ENCODE results near the gene SPATA31E1.

The SPATA31E1 gene

GRCh38 chr9:87886210-87886932 lies 3.7 kb downstream of the SPATA31E1 start:
- H3K27me3 ChIP-seq, result no peaks in the 10 kb centered on the region
- TF ChIP-seq, protein P1, sequence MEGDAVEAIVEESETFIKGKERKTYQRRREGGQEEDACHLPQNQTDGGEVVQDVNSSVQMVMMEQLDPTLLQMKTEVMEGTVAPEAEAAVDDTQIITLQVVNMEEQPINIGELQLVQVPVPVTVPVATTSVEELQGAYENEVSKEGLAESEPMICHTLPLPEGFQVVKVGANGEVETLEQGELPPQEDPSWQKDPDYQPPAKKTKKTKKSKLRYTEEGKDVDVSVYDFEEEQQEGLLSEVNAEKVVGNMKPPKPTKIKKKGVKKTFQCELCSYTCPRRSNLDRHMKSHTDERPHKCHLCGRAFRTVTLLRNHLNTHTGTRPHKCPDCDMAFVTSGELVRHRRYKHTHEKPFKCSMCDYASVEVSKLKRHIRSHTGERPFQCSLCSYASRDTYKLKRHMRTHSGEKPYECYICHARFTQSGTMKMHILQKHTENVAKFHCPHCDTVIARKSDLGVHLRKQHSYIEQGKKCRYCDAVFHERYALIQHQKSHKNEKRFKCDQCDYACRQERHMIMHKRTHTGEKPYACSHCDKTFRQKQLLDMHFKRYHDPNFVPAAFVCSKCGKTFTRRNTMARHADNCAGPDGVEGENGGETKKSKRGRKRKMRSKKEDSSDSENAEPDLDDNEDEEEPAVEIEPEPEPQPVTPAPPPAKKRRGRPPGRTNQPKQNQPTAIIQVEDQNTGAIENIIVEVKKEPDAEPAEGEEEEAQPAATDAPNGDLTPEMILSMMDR (IDR thresholded peaks at IDR 0.05), result no peak
- no peaks in the 10 kb centered on the region for H3K36me3 ChIP-seq

DNA sequence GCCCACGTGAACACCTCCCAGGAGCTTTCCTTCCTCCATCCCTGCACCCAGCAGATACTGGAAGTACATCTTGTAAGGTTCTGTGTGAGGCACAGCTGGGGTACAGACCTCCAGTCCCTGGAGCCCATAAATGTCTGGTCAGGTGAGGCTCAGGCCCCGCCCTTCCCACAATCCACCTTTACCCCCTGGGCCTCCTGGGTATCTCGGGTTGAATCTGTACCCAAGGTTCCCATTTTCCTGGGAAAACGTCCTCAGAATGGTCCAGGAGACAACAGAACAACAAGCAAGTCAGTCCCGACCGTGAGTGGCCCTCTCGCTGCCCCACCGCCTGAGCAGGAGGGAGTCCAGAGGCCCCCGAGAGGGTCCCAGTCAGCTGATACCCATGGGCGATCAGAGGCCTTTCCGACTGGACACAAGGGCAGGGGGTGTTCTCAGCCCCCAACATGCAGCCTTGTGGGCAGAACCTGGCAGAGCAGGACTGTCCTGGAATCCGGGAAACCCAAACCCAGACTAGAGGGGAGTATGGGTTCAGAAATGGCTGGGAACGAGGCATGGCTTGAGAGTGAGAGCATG lies 4.3 kb downstream of the SPATA31E1 start:
- Histone ChIP-seq H3K27me3 (no peaks in the 10 kb centered on the region), H3K4me1 (ENCODE audit: control insufficient read depth in 1 of 2, insufficient read depth in 1 of 2, low read depth in 1 of 2, low read length in 1 of 2) (no peaks in the 10 kb centered on the region)
- TF ChIP-seq, protein P1 (IDR thresholded peaks at IDR 0.05), result no peak

More at GRCh38 chr9:87886210-87886932, 3.7 kb downstream of the SPATA31E1 start:
- Histone ChIP-seq H3K4me3 (ENCODE audit: low read depth in 1 of 2, low read length in 1 of 2) (no peak overlapping the region), H3K9me3 (no peaks in the 10 kb centered on the region), H3K4me1 (ENCODE audit: control insufficient read depth in 1 of 2, insufficient read depth in 1 of 2, low read depth in 1 of 2, low read length in 1 of 2) (no peaks in the 10 kb centered on the region), H3K27ac (no peak overlapping the region)

DNA sequence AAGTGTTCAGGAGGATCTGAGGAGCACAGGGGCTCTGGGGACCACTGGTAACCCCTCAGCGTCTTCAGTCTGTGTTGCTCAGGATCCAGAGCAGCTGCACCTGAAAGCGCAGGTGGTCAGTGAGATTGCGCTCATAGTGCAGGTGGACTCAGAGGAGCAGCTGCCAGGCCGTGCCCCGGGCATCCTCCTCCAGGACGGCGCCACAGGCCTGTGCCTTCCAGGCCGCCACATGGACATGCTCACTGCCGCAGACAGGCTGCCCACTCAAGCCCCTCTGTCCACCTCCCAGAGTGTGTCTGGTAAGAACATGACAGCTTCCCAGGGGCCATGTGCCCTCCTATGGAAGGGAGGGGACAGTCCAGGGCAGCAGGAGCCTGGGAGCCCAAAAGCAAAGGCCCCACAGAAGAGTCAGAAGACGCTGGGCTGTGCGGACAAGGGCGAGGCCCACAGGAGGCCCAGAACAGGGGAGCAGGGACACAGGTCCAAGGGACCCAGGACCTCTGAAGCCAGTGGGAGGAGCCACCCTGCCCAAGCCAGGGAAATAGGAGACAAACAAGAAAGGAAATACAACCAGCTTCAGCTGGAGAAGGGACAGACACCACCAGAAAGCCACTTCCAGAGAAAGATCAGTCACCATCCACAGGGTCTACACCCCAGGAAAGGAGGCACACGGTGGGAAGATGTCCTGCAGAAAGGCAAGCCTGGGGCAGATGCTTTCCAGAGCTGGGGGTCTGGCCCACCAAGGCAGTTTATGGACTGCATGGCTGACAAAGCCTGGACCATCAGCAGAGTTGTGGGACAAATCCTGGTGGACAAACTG lies 5.2 kb downstream of the SPATA31E1 start:
- TF ChIP-seq, protein P1 (IDR thresholded peaks at IDR 0.05), result no peak
- Histone ChIP-seq H3K36me3 (no peaks in the 10 kb centered on the region), H3K4me1 (ENCODE audit: control insufficient read depth in 1 of 2, insufficient read depth in 1 of 2, low read depth in 1 of 2, low read length in 1 of 2) (no peaks in the 10 kb centered on the region), H3K27ac (no peak overlapping the region), H3K4me3 (ENCODE audit: low read depth in 1 of 2, low read length in 1 of 2) (no peak overlapping the region), H3K9me3 (no peaks in the 10 kb centered on the region), H3K27me3 (no peaks in the 10 kb centered on the region)

More for the DNA sequence above, 4.3 kb downstream of the SPATA31E1 start:
- Histone ChIP-seq H3K27ac (no peak overlapping the region), H3K4me3 (ENCODE audit: low read depth in 1 of 2, low read length in 1 of 2) (no peak overlapping the region), H3K9me3 (no peaks in the 10 kb centered on the region), H3K36me3 (no peaks in the 10 kb centered on the region)

- TF ChIP-seq, protein P1 (IDR thresholded peaks at IDR 0.05), result no peak
- no peak overlapping the region for H3K27ac ChIP-seq
- H3K36me3 ChIP-seq, result no peaks in the 10 kb centered on the region
- no peaks in the 10 kb centered on the region for H3K9me3 ChIP-seq
- H3K4me3 ChIP-seq (ENCODE audit: low read depth in 1 of 2, low read length in 1 of 2), result no peak overlapping the region
- H3K27me3 ChIP-seq, result no peaks in the 10 kb centered on the region
- no peaks in the 10 kb centered on the region for H3K4me1 ChIP-seq (ENCODE audit: control insufficient read depth in 1 of 2, insufficient read depth in 1 of 2, low read depth in 1 of 2, low read length in 1 of 2)
Measured at GRCh38 chr9:87888501-87888900, 5.8 kb downstream of the SPATA31E1 start.

GRCh38 chr9:87889065-87889881 lies 6.6 kb downstream of the SPATA31E1 start:
- Histone ChIP-seq H3K4me3 (ENCODE audit: low read depth in 1 of 2, low read length in 1 of 2) (no peak overlapping the region), H3K9me3 (no peaks in the 10 kb centered on the region), H3K27me3 (no peaks in the 10 kb centered on the region), H3K27ac (no peak overlapping the region), H3K36me3 (no peaks in the 10 kb centered on the region), H3K4me1 (ENCODE audit: control insufficient read depth in 1 of 2, insufficient read depth in 1 of 2, low read depth in 1 of 2, low read length in 1 of 2) (no peaks in the 10 kb centered on the region)
- TF ChIP-seq, protein P1 (IDR thresholded peaks at IDR 0.05), result no peak

All from neutrophil (primary cell).